Aortic smooth muscle cell (primary cell): ENCODE results near the gene CAPNS1. TPM values are rescaled to one million over a fixed set of nuclear protein-coding genes. Genes with fewer than 3 reads are reported as not detected.

ENCODE experiments used
- total RNA-seq: library from RNA; depleted of rRNA; stranded (reverse); fragments of >200 nt; gene quantifications from 2 replicates; pipeline ENCODE4 v1.2.3, GENCODE V29; 2014

Gene CAPNS1
- total RNA-seq: 545 and 630 TPM in 2 replicates

GRCh38 chr19:36139473-36140303 is at the start of gene CAPNS1:
CAPNS1 (plus strand) TSS chr19:36140066; CDS start chr19:36141012, 946 bp downstream.

GRCh38 chr19:36110487-36111199 is 29.2 kb upstream of the CAPNS1 start, which contains the start of gene OVOL3:
OVOL3 (plus strand) TSS chr19:36111143; CDS start chr19:36111203, 60 bp downstream.

DNA sequence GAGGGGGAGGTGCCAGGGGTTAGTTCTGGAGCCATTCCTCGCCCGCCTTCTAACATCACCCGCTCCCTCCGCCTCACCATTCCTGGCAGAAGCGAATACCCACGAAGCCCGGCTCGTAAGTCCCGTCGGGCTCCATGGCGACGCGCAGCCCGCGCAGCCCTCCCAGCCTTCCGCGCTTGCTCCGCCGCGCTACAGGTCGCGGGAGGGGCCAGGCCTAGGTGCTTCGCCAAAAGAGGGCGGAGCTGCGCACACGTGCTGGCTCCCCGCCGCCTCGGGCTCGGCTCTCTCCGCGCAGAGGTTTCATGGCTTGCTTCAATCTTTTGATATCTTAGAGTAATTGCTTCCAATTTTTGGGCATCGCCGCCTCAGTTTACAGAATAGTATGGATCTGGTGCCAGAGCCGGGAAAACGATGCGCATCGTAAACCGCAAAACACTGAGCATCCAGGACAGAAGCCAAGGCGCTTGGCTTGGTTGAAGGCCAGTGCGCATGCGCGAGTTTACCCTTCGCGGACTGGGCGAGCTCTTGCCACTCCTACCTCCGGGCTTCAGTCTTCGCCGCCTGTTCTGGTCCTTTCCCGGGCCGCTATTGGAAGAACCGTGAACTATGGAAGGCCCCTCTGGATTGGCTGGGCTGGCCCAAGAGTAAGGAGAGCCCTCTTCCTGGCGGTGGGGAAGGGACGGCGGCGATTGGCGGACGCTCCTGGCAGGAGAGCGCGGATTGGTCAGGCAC is 25.0 kb upstream of the CAPNS1 start, which contains the start of gene POLR2I:
POLR2I (minus strand) TSS at position 155 of the 732 bp plus-strand sequence; CDS start at position 136, 19 bp downstream.

GRCh38 chr19:36115453-36116343 is 24.2 kb upstream of the CAPNS1 start, which contains the start of gene TBCB:
TBCB (plus strand) TSS chr19:36115468; CDS start chr19:36115561, 93 bp downstream.

GRCh38 chr19:36152352-36153091 is 12.7 kb downstream of the CAPNS1 start, which contains the start of gene COX7A1:
COX7A1 (minus strand) TSS chr19:36152447; CDS start chr19:36152407, 40 bp downstream.

Other genes starting within 250 kb of the CAPNS1 start
- 3.2 and 4.0 TPM in 2 replicates for gene NFKBID, start 239.5 kb upstream of the CAPNS1 start, total RNA-seq
- gene HCST, start 237.5 kb upstream of the CAPNS1 start, total RNA-seq: 0.79 and 1.2 TPM in 2 replicates
- not detected in 2 replicates for gene TYROBP, start 231.8 kb upstream of the CAPNS1 start, total RNA-seq
- gene LRFN3, start 203.7 kb upstream of the CAPNS1 start, total RNA-seq: 1.5 and 2.4 TPM in 2 replicates
- gene SDHAF1, start 144.9 kb upstream of the CAPNS1 start, total RNA-seq: 13.5 and 15.2 TPM in 2 replicates
- gene SYNE4, start 131.3 kb upstream of the CAPNS1 start, total RNA-seq: 0.25 TPM in 1 of 2 replicates, not detected in the other
- 13.9 and 18.8 TPM in 2 replicates for gene ALKBH6, start 125.9 kb upstream of the CAPNS1 start, total RNA-seq
- gene CLIP3, start 107.2 kb upstream of the CAPNS1 start, total RNA-seq: 3.4 and 11.8 TPM in 2 replicates
- gene THAP8, start 85.8 kb upstream of the CAPNS1 start, total RNA-seq: 0.50 and 1.2 TPM in 2 replicates
- 3.2 and 6.2 TPM in 2 replicates for gene WDR62, start 85.2 kb upstream of the CAPNS1 start, total RNA-seq
- not detected in 2 replicates for gene OVOL3, start 28.9 kb upstream of the CAPNS1 start, total RNA-seq
- gene POLR2I, start 25.2 kb upstream of the CAPNS1 start, total RNA-seq: 87.4 and 111 TPM in 2 replicates
- 265 and 341 TPM in 2 replicates for gene TBCB, start 24.6 kb upstream of the CAPNS1 start, total RNA-seq
- 79.4 and 93.1 TPM in 2 replicates for gene COX7A1, start 12.4 kb downstream of the CAPNS1 start, total RNA-seq
- 5.9 and 7.1 TPM in 2 replicates for gene ZNF565, start 74.6 kb downstream of the CAPNS1 start, total RNA-seq
- gene ZNF146, start 75.0 kb downstream of the CAPNS1 start, total RNA-seq: 83.0 and 86.5 TPM in 2 replicates
- 3.4 and 4.7 TPM in 2 replicates for gene ZFP14, start 239.1 kb downstream of the CAPNS1 start, total RNA-seq